A549 (cell line): Measurements from ENCODE around the gene BEST3. TPM values are rescaled to one million over a fixed set of nuclear protein-coding genes. Genes with fewer than 3 reads are reported as not detected.

Experiments
- ATAC-seq, 2 experiments: fragments of 200-7000 bp in 1 of 2; fragments of >200 bp in 1 of 2; cut with Nextera tagmentation in 1 of 2; cut with Tn5 transposase in 1 of 2; 3 replicates each; pipeline versions ENCODE4 v1.8.0 to v1.9.1; 2018 to 2020; ENCODE audit warnings: mild to moderate bottlenecking in 1 of 2, moderate library complexity in 1 of 2
- CTCF ChIA-PET: fragments of 300-600 bp; sonication (Branson Sonifier 250); formaldehyde crosslinking; extraction: SDS; loops from one replicate; lab custom pipeline; 2021; ENCODE audit warnings: antibody characterized with exemption, inconsistent platforms; lab: Yijun Ruan, JAX
- POLR2A ChIA-PET: fragments of 350-600 bp; formaldehyde crosslinking; extraction: SDS; loops from one replicate; lab custom pipeline; 2021; ENCODE audit warnings: antibody characterized with exemption, inconsistent platforms; lab: Yijun Ruan, JAX
- DNase-seq, 2 experiments: peaks; one replicate each; pipeline versions ENCODE4 v3.0.0 to v3.0.0-alpha.2; 2011 to 2016; ENCODE audit warnings: low read depth in 1 of 2, low spot score in 1 of 2
- FAIRE-seq: peaks from 2 replicates; lab custom pipeline; 2011; peaks lifted over from hg19 to GRCh38; lab: Jason Lieb, UNC
- H3K27ac ChIP-seq, 2 experiments: fragments of >200 bp; sonication (Bioruptor Twin); formaldehyde crosslinking; 3 replicates each; pipeline ENCODE4 v1.5.1; 2016 to 2017
- H3K4me1 ChIP-seq: fragments of >200 bp; sonication (Bioruptor Twin); formaldehyde crosslinking; 3 replicates; pipeline ENCODE4 v1.6.1; 2016
- H3K4me2 ChIP-seq: fragments of >200 bp; sonication (Bioruptor Twin); formaldehyde crosslinking; 3 replicates; pipeline ENCODE4 v1.6.1; 2016
- H3K4me3 ChIP-seq: fragments of >200 bp; sonication (Bioruptor Twin); formaldehyde crosslinking; 3 replicates; pipeline ENCODE4 v1.5.1; 2016
- H3K9me3 ChIP-seq: fragments of >200 bp; sonication (Bioruptor Twin); formaldehyde crosslinking; 3 replicates; pipeline ENCODE4 v1.6.1; 2016
- BCL3 ChIP-seq: fragments of >200 bp; sonication (Bioruptor Twin); formaldehyde crosslinking; IDR thresholded peaks from 3 replicates; pipeline ENCODE4 v1.6.1; 2016
- BHLHE40 ChIP-seq: IDR thresholded peaks from 2 replicates; pipeline ENCODE4 v1.6.1; 2012; ENCODE audit warnings: low read depth, low read length, inconsistent platforms
- CBX2 ChIP-seq: fragments of 200-600 bp; sonication (generic); IDR thresholded peaks from 2 replicates; pipeline ENCODE4 v1.6.1; 2016; ENCODE audit warnings: low read depth, mild to moderate bottlenecking, borderline replicate concordance
- CBX8 ChIP-seq: fragments of 200-600 bp; sonication (generic); IDR thresholded peaks from 2 replicates; pipeline ENCODE4 v1.6.1; 2016
- CEBPB ChIP-seq, 2 experiments: fragments of >200 bp in 1 of 2; sonication (Bioruptor Twin) in 1 of 2; formaldehyde crosslinking in 1 of 2; IDR thresholded peaks; 2 replicates each; pipeline ENCODE4 v1.6.1; 2012 to 2016
- E2F6 ChIP-seq: IDR thresholded peaks from 2 replicates; pipeline ENCODE4 v1.6.1; 2012; ENCODE audit warnings: low read depth, borderline replicate concordance
- EHF ChIP-seq: fragments of 250-450 bp; sonication (Bioruptor Pico); IDR thresholded peaks from 2 replicates; pipeline ENCODE4 v1.5.0; 2020; ENCODE audit warnings: mild to moderate bottlenecking
- EP300 ChIP-seq, 2 experiments: fragments of >200 bp; sonication (Bioruptor Twin); formaldehyde crosslinking; IDR thresholded peaks; 2 replicates in 1 of 2; 3 replicates in 1 of 2; pipeline ENCODE4 v1.6.1; 2016 to 2017
- FOSL2 ChIP-seq, 2 experiments: fragments of 450-650 bp in 1 of 2; fragments of >200 bp in 1 of 2; sonication (Bioruptor Twin) in 1 of 2; formaldehyde crosslinking; IDR thresholded peaks; 2 replicates each; pipeline versions ENCODE4 v1.5.0 to v1.6.1; 2016 to 2020; ENCODE audit warnings: mild to moderate bottlenecking in 1 of 2, moderate library complexity in 1 of 2
- GATA3 ChIP-seq: IDR thresholded peaks from 2 replicates; pipeline ENCODE4 v1.6.1; 2012; ENCODE audit warnings: borderline replicate concordance
- HOXA7 ChIP-seq: fragments of 250-450 bp; sonication (Bioruptor Pico); IDR thresholded peaks from 2 replicates; pipeline ENCODE4 v1.5.0; 2020; ENCODE audit warnings: mild to moderate bottlenecking, moderate library complexity
- HOXB13 ChIP-seq: fragments of 250-450 bp; sonication (Bioruptor Pico); IDR thresholded peaks from 2 replicates; pipeline ENCODE4 v1.5.0; 2020; ENCODE audit warnings: low read depth, mild to moderate bottlenecking, moderate library complexity
- JUN ChIP-seq, 2 experiments: fragments of >200 bp; sonication (Bioruptor Twin); formaldehyde crosslinking; IDR thresholded peaks; 2 replicates in 1 of 2; 3 replicates in 1 of 2; pipeline ENCODE4 v1.6.1; 2016 to 2017
- JUNB ChIP-seq: fragments of >200 bp; sonication (Bioruptor Twin); formaldehyde crosslinking; IDR thresholded peaks from 2 replicates; pipeline ENCODE4 v1.6.1; 2016
- MAFK ChIP-seq: fragments of 450-650 bp; IDR thresholded peaks from 2 replicates; pipeline ENCODE4 v1.6.1; 2014; ENCODE audit not compliant: partially characterized antibody
- MAX ChIP-seq: IDR thresholded peaks from 2 replicates; pipeline ENCODE4 v1.6.1; 2012
- MAZ ChIP-seq: fragments of 150-350 bp; IDR thresholded peaks from 2 replicates; pipeline ENCODE4 v1.6.1; 2014; ENCODE audit warnings: antibody characterized with exemption, low read depth, low read length, borderline replicate concordance
- MYC ChIP-seq: IDR thresholded peaks from 2 replicates; pipeline ENCODE4 v1.6.1; 2012; ENCODE audit warnings: mild to moderate bottlenecking, inconsistent platforms, low read length, improper control_type of control experiment, borderline replicate concordance
- PHF8 ChIP-seq: fragments of 200-600 bp; sonication (generic); IDR thresholded peaks from 2 replicates; pipeline ENCODE4 v1.6.1; 2016; ENCODE audit warnings: low read depth, mild to moderate bottlenecking, antibody characterized with exemption, moderate library complexity, borderline replicate concordance
- POLR2A ChIP-seq: IDR thresholded peaks from 2 replicates; pipeline ENCODE4 v1.6.1; 2012; ENCODE audit warnings: mild to moderate bottlenecking, low read length
- POLR2AphosphoS2 ChIP-seq: conservative IDR thresholded peaks from 2 replicates; pipeline ENCODE4 v1.6.1; 2012; ENCODE audit warnings: low read length, improper control_type of control experiment, inconsistent platforms
- RAD21 ChIP-seq, 2 experiments: fragments of >200 bp in 1 of 2; sonication (Bioruptor Twin) in 1 of 2; formaldehyde crosslinking in 1 of 2; IDR thresholded peaks in 1 of 2; conservative IDR thresholded peaks in 1 of 2; 2 replicates in 1 of 2; 3 replicates in 1 of 2; pipeline ENCODE4 v1.6.1; 2012 to 2018; ENCODE audit warnings: inconsistent platforms in 1 of 2
- RARB ChIP-seq: fragments of 250-450 bp; sonication (Bioruptor Pico); IDR thresholded peaks from 2 replicates; pipeline ENCODE4 v1.8.0; 2021; ENCODE audit warnings: mild to moderate bottlenecking, moderate library complexity
- REST ChIP-seq: fragments of 200-600 bp; sonication (generic); IDR thresholded peaks from 2 replicates; pipeline ENCODE4 v1.6.1; 2016; ENCODE audit warnings: antibody characterized with exemption, mild to moderate bottlenecking, moderate library complexity
- RFX5 ChIP-seq: fragments of 450-650 bp; IDR thresholded peaks from 2 replicates; pipeline ENCODE4 v1.7.1; 2014; ENCODE audit warnings: antibody characterized with exemption, mild to moderate bottlenecking, moderate library complexity
- RNF2 ChIP-seq: fragments of 200-600 bp; sonication (generic); IDR thresholded peaks from 2 replicates; pipeline ENCODE4 v1.6.1; 2016; ENCODE audit warnings: low read depth, mild to moderate bottlenecking, antibody characterized with exemption, moderate library complexity, borderline replicate concordance
- SREBF2 ChIP-seq: fragments of 450-650 bp; IDR thresholded peaks from 2 replicates; pipeline ENCODE4 v1.6.1; 2014; ENCODE audit warnings: mild to moderate bottlenecking, moderate library complexity
- USF2 ChIP-seq: fragments of 450-650 bp; IDR thresholded peaks from 2 replicates; pipeline ENCODE4 v1.6.1; 2014; ENCODE audit warnings: antibody characterized with exemption
- ZFP36 ChIP-seq: fragments of 450-650 bp; IDR thresholded peaks from 2 replicates; pipeline ENCODE4 v1.6.1; 2014; ENCODE audit warnings: borderline replicate concordance; ENCODE audit not compliant: partially characterized antibody
- ZNF302 ChIP-seq: fragments of 250-450 bp; sonication (Bioruptor Pico); IDR thresholded peaks from 2 replicates; pipeline ENCODE4 v1.9.0; 2021; ENCODE audit warnings: inconsistent platforms, mild to moderate bottlenecking, moderate library complexity
- ZSCAN20 ChIP-seq: fragments of 250-450 bp; sonication (Bioruptor Pico); IDR thresholded peaks from 2 replicates; pipeline ENCODE4 v1.8.0; 2022; ENCODE audit warnings: mild to moderate bottlenecking, moderate library complexity
- WGBS: methylation state at CpG from one replicate; pipeline ENCODE4 v1.1.6; 2017; ENCODE audit errors: missing lambda C conversion rate; 5-methylcytosine and 5-hydroxymethylcytosine counted together
- polyA plus RNA-seq, 4 experiments: library from polyadenylated mRNA; depleted of rRNA in 3 of 4; stranded (reverse); fragments of >200 nt; fragmentation: RNase III in 1 of 4; extraction: RNeasy Plus Mini Kit Qiagen cat#74134 plus additional on column Dnase treatment in 1 of 4; gene quantifications; 2 replicates in 3 of 4; 3 replicates in 1 of 4; pipeline ENCODE4 v1.2.3, GENCODE V29; 2011 to 2017

Gene BEST3
- polyA plus RNA-seq, 2 of the 4 experiments (the other 2 are of a cell fraction): 0.57 to 1.2 TPM

GRCh38 chr12:69647178-69647577 lies 51.9 kb downstream of the BEST3 start (continued):
- TF ChIP-seq HOXA7 (CRISPR knock-in tag): no peak
- TF ChIP-seq ZSCAN20 (CRISPR knock-in tag): no peak
- no peak for TF ChIP-seq POLR2A
- TF ChIP-seq JUN (IDR thresholded peaks at IDR 0.05): no peak
- TF ChIP-seq, all 56 proteins: peak for 0

- ChIA-PET CTCF (interaction anchor here (0.6 to 4.4 kb wide), 2 partner anchors 103 to 287 kb away, joined by 3 to 17 read pairs; no protein-coding TSS in a partner anchor), POLR2A (no interaction called here)
- TF ChIP-seq JUN (IDR thresholded peaks at IDR 0.05) (no peak), POLR2A (no peak), USF2 (no peak), ZFP36 (no peak), GATA3 (no peak), BCL3 (no peak), HOXB13 (CRISPR knock-in tag) (no peak), E2F6 (no peak), RNF2 (no peak), MAZ (no peak), RAD21 (conservative IDR thresholded peaks at IDR 0.05 in 1 of 2, IDR thresholded peaks at IDR 0.05 in 1 of 2) (no peak), PHF8 (no peak), JUNB (no peak), POLR2AphosphoS2 (no peak), CBX8 (no peak), SREBF2 (no peak), BHLHE40 (no peak), CEBPB (IDR thresholded peaks at IDR 0.05) (no peak), CBX2 (no peak)
- no peak for FAIRE-seq
- no peak for DNase-seq
- peaks cover 9% of the 10 kb centered on the region; the same call in 1 of the 3 replicates for H3K4me1 ChIP-seq
- ATAC-seq: no peak
- H3K4me2 ChIP-seq: no peak overlapping the region
- H3K9me3 ChIP-seq: no peaks in the 10 kb centered on the region
- no peak overlapping the region for H3K27ac ChIP-seq
- H3K4me3 ChIP-seq: no peak overlapping the region
- WGBS: 85% methylated on average over 2 of the region's 2 CpGs
Observed at GRCh38 chr12:69645031-69645430, 54.1 kb downstream of the BEST3 start.

- Histone ChIP-seq H3K9me3 (no peaks in the 10 kb centered on the region), H3K4me3 (no peak overlapping the region), H3K4me2 (no peak overlapping the region), H3K27ac (no peak overlapping the region), H3K4me1 (peaks cover 9% of the 10 kb centered on the region; the same call in 1 of the 3 replicates)
- CTCF ChIA-PET: interaction anchor here (0.6 to 4.4 kb wide), 2 partner anchors 231 to 287 kb away, joined by 4 to 17 read pairs; no protein-coding TSS in a partner anchor
- DNase-seq (no peak), ATAC-seq (no peak), FAIRE-seq (no peak)
- POLR2A ChIA-PET: no interaction called here
- TF ChIP-seq POLR2A (no peak), MAFK (no peak), ZSCAN20 (CRISPR knock-in tag) (no peak), POLR2AphosphoS2 (no peak), ZNF302 (CRISPR knock-in tag) (no peak), RAD21 (conservative IDR thresholded peaks at IDR 0.05 in 1 of 2, IDR thresholded peaks at IDR 0.05 in 1 of 2) (no peak), FOSL2 (IDR thresholded peaks at IDR 0.05) (no peak), FOSL2 (CRISPR knock-in tag; IDR thresholded peaks at IDR 0.05) (no peak), MYC (no peak), EP300 (IDR thresholded peaks at IDR 0.05) (no peak), RFX5 (no peak), RARB (CRISPR knock-in tag) (no peak), MAX (no peak), REST (no peak), EHF (CRISPR knock-in tag) (no peak)
Observed at GRCh38 chr12:69644511-69644910, 54.6 kb downstream of the BEST3 start.
